HG02981 (cell line): ENCODE data around the gene PMIS2.
"Not testable (repeated sequence)": the region's sequence is repeated elsewhere in the genome, so short reads cannot be mapped to it uniquely, and the experiment has no call there.

Experiments used
- ATAC-seq: cut with Tn5 transposase; IDR thresholded peaks from one replicate; pipeline ENCODE4 v1.9.1; 2021; ENCODE audit warnings: mild to moderate bottlenecking, moderate library complexity; ENCODE audit not compliant: unreplicated experiment

PMIS2 gene

GRCh38 chr19:35587321-35587720 is 1.3 kb downstream of the PMIS2 start:
- no peak for ATAC-seq

GRCh38 chr19:35590875-35591274 is 4.9 kb downstream of the PMIS2 start:
- ATAC-seq, result no peak

GRCh38 chr19:35592226-35592625 is 6.3 kb downstream of the PMIS2 start:
- ATAC-seq, result no peak

- ATAC-seq, result not testable (repeated sequence)
These were observed 9.1 kb downstream of the PMIS2 start for GRCh38 chr19:35595026-35595425.

- ATAC-seq, result no peak
These were observed 10.0 kb downstream of the PMIS2 start for GRCh38 chr19:35595928-35596327.

GRCh38 chr19:35596366-35596999 is 10.5 kb downstream of the PMIS2 start:
- peak; percentile 61 for ATAC-seq

GRCh38 chr19:35601971-35602370 is 16.0 kb downstream of the PMIS2 start:
- ATAC-seq, result no peak

- not testable (repeated sequence) for ATAC-seq
These were observed 18.5 kb downstream of the PMIS2 start for GRCh38 chr19:35604436-35604835.

GRCh38 chr19:35607170-35607569 is 21.2 kb downstream of the PMIS2 start:
- ATAC-seq, result not testable (repeated sequence)

GRCh38 chr19:35607661-35608060 is 21.7 kb downstream of the PMIS2 start:
- no peak for ATAC-seq

- ATAC-seq, result no peak
These were observed 22.3 kb downstream of the PMIS2 start for GRCh38 chr19:35608251-35608650.

- no peak for ATAC-seq
These were observed 23.9 kb downstream of the PMIS2 start for GRCh38 chr19:35609851-35610353.

GRCh38 chr19:35612224-35612558 is 26.2 kb downstream of the PMIS2 start:
- ATAC-seq, result no peak

- ATAC-seq, result peak; percentile 72
These were observed 26.8 kb downstream of the PMIS2 start, which contains the start of gene HAUS5 for GRCh38 chr19:35612559-35613321. TSS of gene HAUS5 (plus strand) at chr19:35612735. CDS start at chr19:35612795, 60 bp downstream.

- no peak for ATAC-seq
These were observed 27.6 kb downstream of the PMIS2 start for GRCh38 chr19:35613574-35613973.

GRCh38 chr19:35615036-35615435 is 29.1 kb downstream of the PMIS2 start:
- ATAC-seq, result no peak

GRCh38 chr19:35618857-35619256 is 32.9 kb downstream of the PMIS2 start:
- no peak for ATAC-seq

GRCh38 chr19:35619290-35619923 is 33.4 kb downstream of the PMIS2 start:
- no peak for ATAC-seq

GRCh38 chr19:35620001-35620400 is 34.0 kb downstream of the PMIS2 start:
- no peak for ATAC-seq

- no peak for ATAC-seq
These were observed 35.7 kb downstream of the PMIS2 start for GRCh38 chr19:35621708-35622107.

- ATAC-seq, result no peak
These were observed 36.8 kb downstream of the PMIS2 start for GRCh38 chr19:35622750-35623149.
